HG03342 (cell line): ENCODE measurements around the gene GPR143.
"Not testable (repeated sequence)": the region's sequence is repeated elsewhere in the genome, so short reads cannot be mapped to it uniquely, and the experiment has no call there.

Source experiments
- ATAC-seq: cut with Tn5 transposase; IDR thresholded peaks from one replicate; pipeline ENCODE4 v1.9.1; 2021; ENCODE audit warnings: mild to moderate bottlenecking, moderate library complexity; ENCODE audit not compliant: unreplicated experiment

GPR143 gene

DNA sequence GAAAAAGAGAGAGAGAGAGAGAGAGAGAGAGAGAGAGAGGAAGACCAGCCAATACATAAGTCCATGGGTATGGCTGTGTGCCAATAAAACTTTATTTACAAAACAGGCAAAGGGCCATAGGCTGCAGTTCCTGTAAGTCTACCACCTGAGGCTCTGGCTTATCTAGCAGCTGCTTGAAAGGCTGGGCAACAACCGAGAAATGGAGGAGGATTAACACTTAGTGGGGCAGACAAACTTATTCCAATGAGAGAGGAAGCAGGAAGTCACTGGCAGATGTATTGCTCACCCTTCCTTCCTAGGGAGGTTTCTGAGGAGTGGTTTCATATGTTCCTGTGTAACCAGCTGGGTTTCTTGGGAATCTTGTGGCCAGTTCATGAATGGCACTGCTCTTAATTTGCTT, 4.7 kb upstream of the GPR143 start:
- ATAC-seq = no peak

DNA sequence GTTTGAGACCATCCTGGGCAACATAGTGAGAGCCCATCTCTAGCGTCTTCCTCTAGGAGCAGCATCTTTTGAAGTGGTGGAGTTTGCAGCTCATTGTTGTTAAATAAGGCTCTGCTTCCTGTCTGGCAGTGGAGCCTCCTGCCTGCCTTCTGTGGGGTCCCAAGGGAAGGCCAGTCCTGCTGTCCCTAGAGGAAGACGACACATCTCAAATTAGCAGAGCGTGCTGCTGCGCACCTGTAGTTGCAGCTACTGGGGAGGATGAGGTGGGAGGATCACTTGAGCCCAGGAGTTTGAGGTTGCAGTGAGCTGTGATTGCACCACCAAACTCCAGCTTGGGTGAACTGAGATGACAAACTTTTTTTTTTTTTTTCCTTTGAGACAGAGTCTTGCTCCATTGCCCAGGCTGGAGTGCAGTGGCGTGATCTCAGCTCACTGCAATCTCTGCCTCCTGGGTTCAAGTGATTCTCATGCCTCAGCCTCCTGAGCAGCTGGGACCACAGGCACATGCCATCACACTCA, 2.7 kb upstream of the GPR143 start:
- ATAC-seq = not testable (repeated sequence)

DNA sequence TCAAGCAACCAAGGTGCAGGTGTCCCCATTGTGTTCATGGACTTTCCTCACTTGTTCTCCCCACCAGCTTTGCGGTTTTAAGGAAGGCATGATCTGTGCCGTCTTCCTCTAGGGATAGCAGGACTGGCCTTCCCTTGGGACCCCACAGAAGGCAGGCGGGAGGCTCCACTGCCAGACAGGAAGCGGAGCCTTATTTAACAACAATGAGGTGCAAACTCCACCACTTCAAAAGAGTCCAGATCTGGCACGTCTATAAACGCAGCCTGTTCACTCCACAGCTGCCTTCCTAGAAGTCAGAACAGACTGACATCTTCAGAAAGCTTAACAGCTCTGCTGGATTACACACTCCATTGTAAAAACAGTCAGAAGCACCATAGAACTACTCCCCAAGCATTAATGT, 1.7 kb upstream of the GPR143 start:
- ATAC-seq = no peak

DNA sequence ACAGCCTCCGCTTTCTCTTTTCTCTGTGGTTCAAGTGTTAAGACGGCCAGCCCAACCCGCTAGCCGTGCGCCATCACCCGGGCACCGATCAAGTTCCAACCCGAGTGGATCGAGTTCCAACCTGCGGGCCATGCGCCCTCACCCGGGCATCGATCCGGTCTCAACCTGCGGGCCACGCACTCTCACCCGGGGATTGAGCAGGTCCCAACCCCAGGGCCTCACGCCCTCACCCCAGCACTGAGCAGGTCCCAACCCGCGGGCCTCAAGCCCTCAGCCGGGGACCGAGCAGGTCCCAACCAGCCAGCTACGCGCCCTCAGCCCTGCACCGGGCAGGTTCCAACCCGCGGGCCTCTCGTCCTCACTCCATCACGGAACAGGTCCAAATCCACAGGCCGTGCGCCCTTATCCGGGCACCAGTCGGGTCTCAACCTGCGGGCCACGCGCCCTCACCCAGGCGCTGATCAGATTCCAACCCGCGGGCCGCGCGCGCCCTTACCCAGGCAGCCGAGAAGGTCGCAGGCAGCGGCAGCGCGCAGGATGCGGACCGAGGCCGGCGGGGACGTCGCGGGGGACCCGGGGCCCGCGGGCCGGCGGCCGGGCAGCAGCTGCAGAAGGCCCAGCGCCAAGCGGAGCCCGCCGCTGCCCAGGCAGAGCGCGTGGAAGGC, 443 bp downstream of the GPR143 start:
- ATAC-seq = no peak

DNA sequence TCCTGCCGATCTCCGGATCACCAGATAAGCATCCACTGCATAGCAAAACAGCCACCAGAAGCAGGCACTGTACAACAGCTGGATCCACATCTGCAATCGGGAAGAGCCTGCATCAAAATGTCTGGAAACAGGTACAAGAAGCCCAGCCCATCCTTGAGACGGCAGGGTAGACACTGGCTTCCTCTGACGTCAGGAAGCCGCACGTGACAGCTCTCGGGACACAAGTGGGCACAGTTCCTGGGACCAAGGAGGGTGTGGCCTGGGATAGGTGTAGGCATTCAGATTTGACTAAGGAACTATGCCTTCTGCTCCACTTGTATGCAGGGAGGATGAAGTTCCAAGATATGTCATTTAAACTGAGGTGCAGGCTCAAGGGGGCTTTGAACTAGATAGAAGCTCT, 6.3 kb downstream of the GPR143 start:
- no peak for ATAC-seq

DNA sequence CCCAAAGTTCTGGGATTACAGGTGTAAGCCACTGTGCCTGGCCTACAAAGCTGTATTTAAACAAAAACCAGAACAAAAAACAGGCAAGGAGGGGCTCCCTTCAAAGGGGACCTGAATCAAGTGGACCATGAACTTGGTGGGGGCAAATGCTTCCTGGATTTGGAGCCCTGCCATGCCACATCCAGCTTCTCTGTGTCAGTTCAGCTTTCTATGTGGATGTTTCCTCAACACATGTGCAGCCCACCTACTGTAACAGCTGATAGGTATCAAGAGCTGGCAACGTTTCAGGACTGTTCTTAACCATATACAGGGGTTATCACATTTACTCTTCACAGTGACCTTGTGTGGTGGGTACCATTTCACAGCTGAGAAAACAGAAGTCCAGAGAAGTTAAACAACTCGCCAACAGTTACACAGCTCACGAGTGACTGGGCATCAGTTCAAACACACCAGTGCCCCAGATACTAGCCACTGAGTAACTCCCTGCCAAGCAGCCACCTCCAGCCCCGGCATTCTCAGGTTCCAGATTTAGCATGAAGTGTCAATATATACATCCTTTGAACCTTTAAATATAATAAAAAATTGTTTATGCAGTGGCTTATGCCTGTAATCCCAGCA, 7.5 kb downstream of the GPR143 start:
- ATAC-seq = no peak

DNA sequence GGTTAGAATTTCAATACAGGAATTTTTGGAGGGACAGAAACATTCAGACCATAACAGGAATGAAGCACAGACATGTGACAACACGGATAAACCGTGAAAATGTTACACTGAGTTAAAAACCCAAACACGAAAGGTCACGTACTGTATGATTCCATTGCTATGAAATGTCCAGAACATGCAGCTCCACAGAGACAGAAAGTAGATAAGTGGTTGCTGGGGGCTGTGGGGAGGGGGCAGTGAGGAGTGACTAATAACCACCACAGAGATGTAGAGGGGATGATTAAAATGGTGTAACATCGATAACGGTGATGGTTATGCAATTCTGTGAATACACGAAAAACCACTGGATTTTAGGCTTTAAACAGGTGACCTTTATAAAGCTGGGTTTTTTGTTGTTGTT, 8.3 kb downstream of the GPR143 start:
- ATAC-seq = no peak

DNA sequence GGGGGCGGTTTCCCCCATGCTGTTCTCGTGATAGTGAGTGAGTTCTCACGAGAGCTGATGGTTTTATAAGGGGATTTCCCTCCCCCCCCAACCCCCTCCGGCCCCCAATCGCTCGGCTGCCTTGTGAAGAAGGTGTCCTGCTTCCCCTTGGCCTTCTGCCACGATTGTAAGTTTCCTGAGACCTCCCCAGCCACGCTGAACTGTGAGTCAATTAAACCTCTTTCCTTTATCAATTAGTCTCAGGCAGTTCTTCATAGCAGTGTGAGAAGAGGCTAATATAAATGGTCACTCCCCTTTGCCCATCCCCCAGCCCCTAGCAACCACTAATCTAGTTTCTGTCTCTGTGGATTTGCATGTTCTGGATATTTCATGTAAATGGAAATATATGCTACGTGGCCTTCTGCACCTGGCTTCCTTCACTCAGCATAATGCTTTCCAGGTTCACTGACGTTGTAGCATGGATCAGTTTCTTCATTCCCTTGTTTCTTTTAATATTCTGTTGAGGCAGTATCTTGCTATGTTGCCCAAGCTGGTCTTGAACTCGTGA, 16.4 kb downstream of the GPR143 start:
- no peak for ATAC-seq

DNA sequence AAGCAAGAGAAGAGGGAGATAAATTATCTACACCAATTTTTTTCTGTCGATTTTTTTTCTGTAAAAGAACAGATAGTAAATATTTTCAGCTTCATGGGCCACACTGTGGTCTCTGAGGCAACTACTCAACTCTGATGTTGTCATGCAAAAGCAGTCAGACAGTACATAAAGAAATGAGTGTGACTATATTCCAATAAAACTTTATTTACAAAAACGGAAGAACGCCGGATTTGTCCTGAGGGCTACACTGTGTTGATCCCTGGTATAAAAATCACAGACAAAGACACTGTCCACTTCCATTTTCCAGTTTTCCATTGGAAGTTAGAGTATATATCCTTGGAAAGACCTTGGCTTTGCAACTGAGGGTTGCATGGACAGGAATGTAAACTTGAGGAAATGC, 18.0 kb downstream of the GPR143 start:
- ATAC-seq = no peak

DNA sequence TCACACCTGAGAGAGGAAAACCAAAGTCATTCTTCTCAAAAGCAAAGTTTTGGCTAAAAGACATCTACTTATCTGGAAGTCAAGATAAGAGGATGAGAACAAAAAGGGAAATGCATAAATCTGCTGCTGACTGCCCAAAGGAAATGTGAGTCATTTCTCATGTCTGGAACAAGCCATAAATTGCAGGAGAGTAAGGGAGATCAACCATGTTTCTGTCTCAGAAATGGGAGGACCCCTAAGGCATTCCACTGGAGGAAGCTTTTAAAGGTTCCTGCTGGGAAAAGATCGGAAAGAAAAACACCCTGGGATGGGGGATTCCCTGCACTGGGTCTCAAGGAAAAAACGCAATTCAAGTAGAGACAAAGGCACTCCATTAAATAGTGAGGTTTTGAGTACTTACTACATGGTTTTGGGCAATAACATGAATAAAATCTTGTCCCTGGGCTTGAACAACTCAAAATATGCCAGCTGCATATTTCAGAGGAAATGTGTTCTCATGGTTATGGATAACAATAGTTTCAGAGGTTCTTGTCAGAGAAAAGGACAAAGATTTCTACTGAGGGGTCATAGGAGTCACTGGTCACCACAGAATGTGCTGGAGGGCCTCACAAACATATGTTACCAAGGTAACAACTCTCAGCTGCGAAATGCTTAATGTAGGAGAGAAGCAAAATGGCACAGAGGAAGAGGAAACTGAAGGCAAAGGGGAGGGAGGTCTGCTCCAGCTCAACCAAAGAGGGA, 19.3 kb downstream of the GPR143 start:
- no peak for ATAC-seq

DNA sequence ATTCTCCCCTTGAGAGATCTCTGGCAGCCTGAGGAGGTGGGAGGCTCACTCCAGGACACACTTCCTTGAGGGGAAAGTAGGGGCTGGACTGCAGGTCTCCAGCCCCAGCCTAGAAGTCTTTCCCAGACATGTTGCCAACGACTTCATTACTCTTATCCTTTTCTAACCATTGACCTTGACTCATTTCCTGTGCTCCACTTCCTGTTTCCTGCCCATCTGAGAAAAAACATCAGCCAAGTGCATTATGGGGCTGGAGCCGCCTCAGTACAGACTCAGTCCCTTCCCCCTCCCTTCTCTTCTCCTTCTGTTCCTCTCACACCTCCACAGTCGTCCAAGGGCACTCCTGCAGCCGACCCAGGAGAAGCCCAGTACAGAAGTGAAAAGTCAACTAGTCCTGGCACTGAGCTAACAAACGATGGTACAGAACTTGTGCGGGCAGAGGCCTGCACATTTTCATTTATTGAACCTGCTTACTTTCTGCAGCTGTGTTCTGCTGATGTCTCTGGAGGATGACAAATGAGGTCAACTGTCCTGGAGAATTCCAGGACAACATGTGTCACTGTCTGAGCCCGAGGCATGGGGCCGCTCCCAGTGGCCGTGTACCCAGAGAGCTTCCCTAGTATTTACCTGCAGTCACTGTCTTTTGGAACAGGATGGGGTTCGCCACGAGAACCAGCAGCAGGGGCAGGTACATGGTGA, 20.1 kb downstream of the GPR143 start:
- ATAC-seq = no peak

DNA sequence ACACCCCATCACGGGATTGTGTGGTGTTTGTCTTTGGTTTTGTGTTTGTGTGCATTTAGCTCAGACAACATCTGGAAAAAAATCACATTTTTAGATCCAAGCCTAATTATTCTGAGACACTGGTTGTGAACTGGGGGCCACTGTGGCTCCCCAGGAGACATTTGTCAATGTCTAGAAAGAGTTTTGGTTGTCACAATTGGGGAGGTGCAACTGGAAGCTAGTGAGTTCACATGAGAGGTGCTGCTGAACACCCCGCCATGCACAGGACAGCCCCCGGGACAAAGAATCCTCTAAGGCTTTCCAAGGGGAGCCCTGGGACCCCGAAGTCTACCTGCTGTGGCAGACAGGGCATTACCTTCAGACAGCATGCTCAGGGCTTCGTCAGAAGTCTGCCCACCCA, 26.5 kb downstream of the GPR143 start:
- ATAC-seq = no peak

DNA sequence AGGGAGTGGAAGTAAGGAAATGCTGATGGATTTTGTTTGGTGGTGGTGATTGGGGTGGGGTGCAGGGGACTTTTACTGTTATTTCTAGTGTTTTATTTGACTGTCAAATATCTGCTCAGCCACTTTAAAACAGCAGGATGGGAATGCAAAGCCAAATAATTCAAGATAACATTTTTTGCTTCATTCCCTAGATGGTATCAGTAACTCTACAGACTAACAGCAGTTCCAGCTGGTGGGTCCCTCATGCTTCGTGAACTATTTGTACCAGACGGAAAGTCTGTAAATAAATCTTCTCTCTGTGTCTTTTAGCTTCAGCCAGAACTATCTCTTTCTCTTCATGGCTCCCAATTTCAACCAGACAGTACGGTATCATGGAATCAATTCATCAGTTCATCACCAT, 27.5 kb downstream of the GPR143 start:
- ATAC-seq = no peak

DNA sequence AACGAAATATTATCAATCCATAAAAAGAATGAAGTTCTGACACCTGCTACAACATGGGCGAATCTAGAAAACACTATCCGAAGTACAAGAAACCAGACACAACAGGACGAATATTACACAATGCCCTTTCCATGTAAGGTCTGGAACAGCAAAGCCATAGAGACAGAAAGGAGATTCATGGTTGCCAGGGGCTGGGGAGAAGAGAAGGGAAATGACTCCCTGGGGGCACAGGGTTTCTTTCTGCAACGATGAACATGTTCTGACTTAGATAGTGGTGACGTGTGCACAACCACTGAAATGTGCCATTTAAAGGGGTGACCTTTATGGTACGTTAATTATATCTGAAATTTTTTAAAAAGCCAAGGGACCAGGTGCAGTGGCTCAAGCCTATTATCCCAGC, 28.3 kb downstream of the GPR143 start:
- no peak for ATAC-seq

DNA sequence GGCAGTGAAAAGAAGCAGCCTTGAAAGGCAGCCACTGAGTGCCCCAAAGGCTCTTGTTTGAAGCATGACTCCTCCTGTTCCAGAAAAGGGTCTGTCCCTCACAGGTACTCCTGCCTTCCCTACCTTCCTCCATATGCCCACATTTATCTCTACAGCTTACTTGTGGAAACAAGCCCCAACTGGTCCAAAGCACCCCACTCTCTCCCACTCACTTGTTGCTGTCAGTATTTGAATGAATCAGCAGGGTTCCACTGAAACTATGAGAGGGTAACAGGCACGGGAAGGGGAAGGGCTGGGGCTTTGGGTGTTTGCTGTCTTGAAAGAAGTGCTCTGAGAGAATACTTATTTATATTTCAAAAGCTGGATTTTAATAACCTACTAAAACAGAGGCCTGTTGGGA, 34.9 kb downstream of the GPR143 start:
- no peak for ATAC-seq

DNA sequence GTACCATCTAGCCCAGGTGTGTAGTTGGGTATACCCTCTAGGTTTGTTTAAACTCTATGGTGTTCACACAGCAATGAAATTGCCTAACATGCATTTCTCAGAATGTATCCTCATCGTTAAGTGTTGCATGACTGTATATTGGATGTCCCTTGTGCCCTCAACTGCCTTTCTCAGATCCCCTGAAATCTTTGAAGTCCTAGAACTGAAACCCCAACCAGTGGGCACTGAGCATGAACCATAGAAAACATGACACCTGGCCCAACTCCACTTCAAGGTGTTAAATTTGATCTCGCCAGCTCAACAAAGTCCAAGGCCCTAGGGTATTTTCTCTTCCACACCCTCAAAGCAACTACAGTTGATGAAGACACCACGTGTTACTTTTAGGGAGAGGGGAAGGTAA, 35.6 kb downstream of the GPR143 start:
- ATAC-seq = no peak

DNA sequence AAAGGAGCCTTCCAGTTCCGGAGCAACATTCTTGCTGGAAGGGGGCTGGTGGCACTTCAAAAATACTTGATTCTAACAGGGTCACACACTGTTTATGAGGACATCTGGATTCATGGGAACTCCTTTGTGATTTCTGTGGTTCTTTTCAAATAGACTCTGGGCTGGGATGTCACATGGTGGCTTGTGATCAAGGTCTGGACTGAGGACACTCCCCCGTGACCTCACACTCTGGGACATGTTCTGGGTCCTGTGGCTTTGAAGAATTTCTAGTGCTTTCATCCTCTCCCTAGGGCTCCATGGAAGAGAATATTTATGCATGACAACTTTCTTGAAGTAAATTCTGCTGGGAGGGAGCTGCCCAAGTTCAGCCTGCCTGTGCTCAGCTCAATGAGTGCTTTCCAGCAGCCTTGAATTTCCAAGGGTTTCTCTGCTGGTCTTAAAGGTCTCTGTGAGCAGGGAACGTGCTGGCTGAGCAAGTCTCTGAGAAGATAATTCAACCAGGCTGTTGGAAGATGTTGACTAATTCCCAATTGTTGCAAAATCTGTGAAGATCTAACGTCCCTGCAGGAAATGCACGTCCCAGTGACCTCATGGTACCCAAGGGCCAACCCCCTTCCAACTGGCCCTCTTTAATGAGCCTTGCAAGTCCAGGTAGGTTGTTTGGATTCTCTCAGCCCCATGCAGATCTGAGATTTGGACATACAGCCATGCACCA, 36.3 kb downstream of the GPR143 start:
- no peak for ATAC-seq

DNA sequence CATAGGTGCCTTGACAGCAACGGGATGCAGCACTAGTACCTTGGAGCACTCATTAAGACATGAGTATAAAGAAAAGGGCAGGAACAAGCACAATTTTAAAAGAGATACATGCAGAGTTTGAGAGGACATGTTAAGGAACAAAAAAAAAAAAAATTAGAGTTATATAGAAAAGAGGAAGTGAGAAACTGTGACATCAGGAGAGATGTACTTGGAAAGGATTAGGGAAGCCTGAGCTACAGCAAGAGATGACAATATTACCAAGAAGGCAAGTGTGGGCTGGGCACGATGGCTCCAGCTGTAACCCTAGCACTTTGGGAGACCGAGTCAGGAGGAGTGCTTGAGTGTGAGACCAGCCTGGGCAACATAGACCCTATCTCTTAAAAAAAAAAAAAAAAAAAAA, 37.4 kb downstream of the GPR143 start:
- ATAC-seq = no peak

DNA sequence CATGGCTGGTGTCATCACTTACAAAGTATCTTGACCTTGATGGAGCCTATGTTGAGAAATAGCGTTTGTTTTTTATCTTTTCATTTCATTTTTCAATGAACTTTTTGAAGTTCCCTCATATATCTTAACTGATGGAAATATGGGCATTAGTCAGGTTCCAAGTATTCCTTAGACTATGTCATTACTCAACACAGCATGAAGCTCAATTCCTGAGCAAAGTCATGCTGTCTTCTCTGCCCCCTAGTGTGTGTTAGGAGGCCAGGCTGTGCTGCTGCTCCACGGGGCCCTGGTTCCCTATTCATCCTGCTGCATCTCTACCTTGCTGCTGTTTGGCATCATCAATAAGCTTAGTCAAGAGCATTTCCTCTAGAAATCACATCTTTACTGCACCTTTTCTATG, 40.9 kb downstream of the GPR143 start:
- no peak for ATAC-seq

DNA sequence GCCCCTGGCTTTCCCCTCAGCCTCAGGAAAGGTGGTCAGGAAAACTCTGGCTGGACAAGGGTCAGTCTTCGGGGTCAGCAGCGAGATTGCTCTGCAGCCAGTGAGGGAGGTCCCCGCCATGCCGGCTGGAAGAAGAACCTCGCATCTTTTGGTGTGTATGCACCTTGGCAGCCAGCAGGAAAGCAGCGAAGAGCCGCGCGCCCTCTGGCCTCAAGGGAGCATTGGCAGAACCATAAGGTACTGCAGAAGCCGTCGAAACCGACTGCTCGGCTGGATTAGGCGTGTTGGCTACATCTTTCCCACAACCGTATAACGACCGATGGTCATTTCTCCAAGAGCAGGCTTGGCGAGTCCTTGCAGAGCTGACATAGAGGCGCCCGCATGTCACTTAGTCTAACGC, 48.3 kb downstream of the GPR143 start:
- no peak for ATAC-seq

DNA sequence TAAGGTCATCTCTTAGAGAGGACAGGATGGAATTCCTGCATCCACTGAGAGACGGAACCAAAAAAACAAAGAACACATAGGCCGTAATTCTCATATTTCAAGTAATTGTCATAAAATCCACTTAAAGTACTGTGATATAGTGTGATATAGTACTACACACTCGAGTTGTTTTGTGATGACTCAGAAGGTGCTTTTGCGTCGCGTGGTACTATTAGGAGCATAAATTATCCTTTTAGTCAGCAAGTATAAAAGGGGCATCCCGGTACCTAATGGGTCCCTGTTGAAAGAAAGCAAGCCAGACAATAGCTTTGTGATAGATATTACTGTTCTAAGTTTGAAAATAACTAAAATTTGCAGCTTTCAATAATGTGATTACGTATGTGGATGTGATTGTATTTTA, 55.3 kb downstream of the GPR143 start:
- no peak for ATAC-seq
